Right lobe of liver (tissue), 6 donors: ENCODE data around the gene NHLH1. TPM values are rescaled to one million over a fixed set of nuclear protein-coding genes. Genes with fewer than 3 reads are reported as not detected.

Source experiments
- ATAC-seq, 4 donors: fragments of 200-7000 bp; cut with Tn5 transposase; one replicate each; pipeline ENCODE4 v1.9.1; 2020; ENCODE audit warnings: mild to moderate bottlenecking in 4 of 4, moderate library complexity in 4 of 4
- DNase-seq, 3 donors: peaks; one replicate each; pipeline ENCODE4 v3.0.0-alpha.2; 2020
- H3K27ac ChIP-seq, 3 donors: fragments of 200-600 bp; one replicate each; pipeline ENCODE4 v1.8.0; 2022
- H3K27me3 ChIP-seq, 2 donors: fragments of 200-600 bp; one replicate each; pipeline ENCODE4 v1.8.0; 2022
- H3K36me3 ChIP-seq, 4 donors: fragments of 200-600 bp; sonication (generic) in 1 of 4; one replicate each; pipeline versions ENCODE4 v1.5.1 to v1.8.0; 2017 to 2022; ENCODE audit warnings: control low read depth in 1 of 4
- H3K4me1 ChIP-seq, 4 donors: fragments of 200-600 bp; sonication (generic) in 1 of 4; one replicate each; pipeline versions ENCODE4 v1.5.1 to v1.8.0; 2017 to 2022; ENCODE audit warnings: control low read depth in 1 of 4
- H3K4me3 ChIP-seq, 3 donors: fragments of 200-600 bp; one replicate each; pipeline ENCODE4 v1.8.0; 2022
- H3K9me3 ChIP-seq, 4 donors: fragments of 200-600 bp; sonication (generic) in 1 of 4; one replicate each; pipeline versions ENCODE4 v1.5.1 to v1.8.0; 2017 to 2022; ENCODE audit warnings: control low read depth in 1 of 4
- CTCF ChIP-seq, 4 donors: fragments of 200-600 bp in 3 of 4; fragments of 450-650 bp in 1 of 4; IDR thresholded peaks; one replicate each; pipeline versions ENCODE4 v1.5.1 to v1.8.0; 2016 to 2022; ENCODE audit warnings: antibody characterized with exemption in 4 of 4, mild to moderate bottlenecking in 2 of 4
- POLR2A ChIP-seq: fragments of 450-650 bp; IDR thresholded peaks from one replicate; pipeline ENCODE4 v1.6.1; 2017; ENCODE audit warnings: antibody characterized with exemption, mild to moderate bottlenecking
- WGBS: methylation state at CpG from one replicate; pipeline ENCODE4 v1.1.6; 2018; ENCODE audit warnings: low coverage, low lambda C conversion rate; ENCODE audit not compliant: insufficient coverage; ENCODE audit errors: missing lambda C conversion rate; 5-methylcytosine and 5-hydroxymethylcytosine counted together
- intact Hi-C, 2 donors: fragments of 100-400 bp; cut with DNase I; formaldehyde crosslinking; loops; one replicate each; pipeline versions ENCODE4 v1.11.2 to v1.14.1; 2022
- total RNA-seq, 6 experiments: library from RNA; depleted of rRNA in 2 of 6; stranded (reverse); fragments of >200 nt in 2 of 6; fragmentation: NEBNext Ultra II Directional in 3 of 6; extraction: Animal tissue kit (Norgen Biotek cat#: 25700) in 3 of 6; gene quantifications; one replicate each; pipeline versions ENCODE4 v1.1.0 to v1.2.4, GENCODE V29; 2016 to 2023
- donor health status: DM: no; HTN: yes; CAD: no.
- donor health status: DM: no; HTN: no; CAD: no.
- donor health status: DM: no; HTN: no; CAD: no.
- donor health status: DM: no; HTN: yes; CAD: no.
- donor health status: DM: no; HTN: yes; CAD: no.

The NHLH1 gene
- total RNA-seq, 6 experiments from 2014 or later, result 0.07 to 0.12 TPM; not detected in 4

DNA sequence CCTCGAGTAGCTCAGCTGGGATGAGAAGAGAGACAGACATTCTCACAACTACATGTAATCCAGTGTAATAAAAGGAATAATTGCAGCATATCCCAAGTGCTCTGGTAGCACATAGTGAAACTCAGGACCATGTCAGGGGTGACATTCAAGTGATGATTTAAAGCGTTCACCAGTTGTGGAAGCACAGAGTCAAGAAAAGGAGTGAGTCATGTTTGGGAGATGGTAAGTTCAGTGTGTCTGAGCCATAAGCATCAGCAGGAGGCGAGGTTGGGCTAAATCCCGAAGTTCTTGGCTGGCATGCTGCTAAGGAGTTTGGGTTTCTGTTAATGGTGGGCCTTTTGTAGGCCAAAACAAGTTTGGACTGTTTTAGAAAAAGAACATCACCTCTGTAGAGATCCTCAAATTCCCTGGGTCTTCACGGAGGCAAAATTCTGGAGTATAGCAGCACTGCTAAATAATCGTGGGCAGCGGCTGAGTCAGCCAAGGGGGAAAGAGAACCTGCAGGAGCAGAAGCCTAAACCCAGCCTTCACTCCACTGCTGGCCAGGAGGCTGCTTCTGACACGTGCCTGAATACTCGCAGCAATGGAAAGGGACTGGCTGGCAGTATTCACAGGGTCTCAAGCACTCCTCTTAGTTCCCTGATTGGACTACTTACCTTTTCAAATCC is 7.2 kb upstream of the NHLH1 start:
- WGBS, result 88% methylated on average over 8 of the region's 9 CpGs
- ATAC-seq, result no peak
- Histone ChIP-seq H3K36me3 (peaks cover 0 to 39% (median 23%) of the 10 kb centered on the region in 4 donors), H3K27ac (no peak overlapping the region), H3K4me3 (no peak overlapping the region), H3K4me1 (no peaks in the 10 kb centered on the region), H3K27me3 (no peaks in the 10 kb centered on the region), H3K9me3 (no peaks in the 10 kb centered on the region)
- DNase-seq, result no peak
- intact Hi-C loops, result loop anchor here in 1 of 2 donors (10.0 kb wide), 1 partner anchor 165 kb away; the partner anchor contains the start of gene CASQ1
- TF ChIP-seq POLR2A (no peak), CTCF (IDR thresholded peaks at IDR 0.05) (no peak)

- DNase-seq (no peak), ATAC-seq (no peak)
- H3K27ac ChIP-seq, result no peak overlapping the region
- peaks cover 0 to 33% (median 17%) of the 10 kb centered on the region in 4 donors for H3K36me3 ChIP-seq
- H3K27me3 ChIP-seq, result no peaks in the 10 kb centered on the region
- no peak overlapping the region for H3K4me3 ChIP-seq
- no peaks in the 10 kb centered on the region for H3K9me3 ChIP-seq
- WGBS, result 79% methylated on average over 6 of the region's 8 CpGs
- TF ChIP-seq CTCF (IDR thresholded peaks at IDR 0.05) (no peak), POLR2A (no peak)
- no peaks in the 10 kb centered on the region for H3K4me1 ChIP-seq
- intact Hi-C loops, result loop anchor here in 1 of 2 donors (10.0 kb wide), 1 partner anchor 165 kb away; the partner anchor contains the start of gene CASQ1
Observed at GRCh38 chr1:160360227-160360695, 6.6 kb upstream of the NHLH1 start.

- WGBS, result 83% methylated on average over 2 of the region's 2 CpGs
- intact Hi-C loops, result loop anchor here in 1 of 2 donors (10.0 kb wide), 1 partner anchor 166 kb away; the partner anchor contains the start of gene CASQ1
- DNase-seq (no peak), ATAC-seq (no peak)
- TF ChIP-seq CTCF (IDR thresholded peaks at IDR 0.05) (no peak), POLR2A (no peak)
- Histone ChIP-seq H3K4me1 (no peaks in the 10 kb centered on the region), H3K36me3 (peaks cover 0 to 24% (median 11%) of the 10 kb centered on the region in 4 donors), H3K4me3 (no peak overlapping the region), H3K27ac (no peak overlapping the region), H3K27me3 (no peaks in the 10 kb centered on the region), H3K9me3 (no peaks in the 10 kb centered on the region)
Observed at GRCh38 chr1:160361199-160361598, 5.7 kb upstream of the NHLH1 start.

DNA sequence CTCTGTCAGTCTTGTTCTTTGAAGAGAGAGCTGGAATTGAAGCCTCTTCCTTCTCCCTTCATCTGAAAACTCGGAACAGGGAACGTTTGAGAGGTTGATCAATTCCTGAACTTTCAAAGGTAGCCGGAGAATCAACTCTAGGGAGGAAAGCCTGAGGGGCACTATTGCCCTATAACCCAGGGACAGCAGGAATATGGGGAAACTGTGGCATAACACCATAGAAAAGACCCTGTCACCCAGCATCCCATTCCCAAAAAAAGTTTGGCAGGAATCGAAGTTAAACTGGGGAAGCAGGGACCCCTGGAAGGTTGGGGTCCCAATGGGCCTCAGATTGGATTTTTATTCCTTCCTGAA is 5.1 kb upstream of the NHLH1 start:
- no peaks in the 10 kb centered on the region for H3K9me3 ChIP-seq
- TF ChIP-seq POLR2A (no peak), CTCF (IDR thresholded peaks at IDR 0.05) (no peak)
- intact Hi-C loops, result loop anchor here in 1 of 2 donors (10.0 kb wide), 1 partner anchor 167 kb away; the partner anchor contains the start of gene CASQ1
- DNase-seq, result no peak
- H3K4me1 ChIP-seq, result no peaks in the 10 kb centered on the region
- no peaks in the 10 kb centered on the region for H3K27me3 ChIP-seq
- H3K36me3 ChIP-seq, result peaks cover 0 to 18% (median 7%) of the 10 kb centered on the region in 4 donors
- no peak overlapping the region for H3K27ac ChIP-seq
- WGBS, result 42% methylated on average over 3 of the region's 4 CpGs
- ATAC-seq, result no peak
- no peak overlapping the region for H3K4me3 ChIP-seq
